Activated naive CD4-positive, alpha-beta T cell treated with anti-CD3 and anti-CD28 coated beads, Interleukin-2, amount 10 ng/mL, durations not matched to agents 7 days and 5 days (primary cell): ENCODE results near the gene SAP30L.

ENCODE experiments used
- CTCF ChIA-PET: fragments of 350-600 bp; sonication (Branson Sonifier 250); formaldehyde crosslinking; loops from one replicate; lab custom pipeline; 2021; ENCODE audit warnings: antibody characterized with exemption; lab: Charles Lee
- DNase-seq: peaks from one replicate; pipeline ENCODE4 v3.0.0-alpha.2; 2020
- H3K27ac Mint-ChIP-seq: one replicate; pipeline ENCODE4 v1.8.0; 2021; ENCODE audit warnings: mild to moderate bottlenecking, moderate library complexity, mixed read lengths
- H3K27me3 Mint-ChIP-seq: one replicate; pipeline ENCODE4 v1.8.0; 2021; ENCODE audit warnings: mild to moderate bottlenecking, mixed read lengths
- H3K36me3 Mint-ChIP-seq: one replicate; pipeline ENCODE4 v1.8.0; 2021; ENCODE audit warnings: mixed read lengths
- H3K4me1 Mint-ChIP-seq: one replicate; pipeline ENCODE4 v1.8.0; 2021; ENCODE audit warnings: mixed read lengths
- H3K4me3 Mint-ChIP-seq: one replicate; pipeline ENCODE4 v1.8.0; 2021; ENCODE audit warnings: mild to moderate bottlenecking, moderate library complexity, mixed read lengths
- H3K9me3 Mint-ChIP-seq: one replicate; pipeline ENCODE4 v1.8.0; 2021; ENCODE audit warnings: mixed read lengths

Gene SAP30L

GRCh38 chr5:154430961-154431630 is 14.7 kb upstream of the SAP30L start:
- Mint-ChIP-seq H3K36me3 (peaks cover 31% of the 10 kb centered on the region), H3K4me3 (no peak overlapping the region), H3K9me3 (no peaks in the 10 kb centered on the region), H3K27ac (no peak overlapping the region), H3K4me1 (no peaks in the 10 kb centered on the region), H3K27me3 (no peaks in the 10 kb centered on the region)
- CTCF ChIA-PET: interaction anchor here (0.6 to 1.4 kb wide), 2 partner anchors 37 to 465 kb away, joined by 3 to 4 read pairs; no protein-coding TSS in a partner anchor
- no peak for DNase-seq

GRCh38 chr5:154435226-154435625 is 10.6 kb upstream of the SAP30L start:
- Mint-ChIP-seq H3K27ac (no peak overlapping the region), H3K4me1 (no peaks in the 10 kb centered on the region), H3K27me3 (no peaks in the 10 kb centered on the region), H3K9me3 (no peaks in the 10 kb centered on the region), H3K4me3 (no peak overlapping the region), H3K36me3 (peaks cover 59% of the 10 kb centered on the region)
- CTCF ChIA-PET: no interaction called here
- DNase-seq: no peak

- CTCF ChIA-PET: interaction anchor here (1.8 kb wide), 1 partner anchor 31 kb away, joined by 5 read pairs; no protein-coding TSS in a partner anchor
- peaks cover 68% of the 10 kb centered on the region for H3K36me3 Mint-ChIP-seq
- H3K9me3 Mint-ChIP-seq: no peaks in the 10 kb centered on the region
- DNase-seq: no peak
- H3K27me3 Mint-ChIP-seq: no peaks in the 10 kb centered on the region
- H3K4me3 Mint-ChIP-seq: no peak overlapping the region
- H3K4me1 Mint-ChIP-seq: peaks cover 2% of the 10 kb centered on the region
- H3K27ac Mint-ChIP-seq: no peak overlapping the region
These were observed 8.4 kb upstream of the SAP30L start for GRCh38 chr5:154437281-154437965.

- peaks cover 13% of the 10 kb centered on the region for H3K4me1 Mint-ChIP-seq
- H3K27ac Mint-ChIP-seq: no peak overlapping the region
- CTCF ChIA-PET: interaction anchor here (0.9 kb wide), 1 partner anchor 11 kb away, joined by 3 read pairs; no protein-coding TSS in a partner anchor
- H3K9me3 Mint-ChIP-seq: no peaks in the 10 kb centered on the region
- H3K4me3 Mint-ChIP-seq: no peak overlapping the region
- H3K36me3 Mint-ChIP-seq: peaks cover 58% of the 10 kb centered on the region
- DNase-seq: no peak
- H3K27me3 Mint-ChIP-seq: no peaks in the 10 kb centered on the region
These were observed 5.3 kb upstream of the SAP30L start for GRCh38 chr5:154440540-154440939.

GRCh38 chr5:154442801-154443200 is 3.0 kb upstream of the SAP30L start:
- no peaks in the 10 kb centered on the region for H3K9me3 Mint-ChIP-seq
- H3K27ac Mint-ChIP-seq: no peak overlapping the region
- H3K4me1 Mint-ChIP-seq: peaks cover 23% of the 10 kb centered on the region
- peaks cover 40% of the 10 kb centered on the region for H3K36me3 Mint-ChIP-seq
- H3K4me3 Mint-ChIP-seq: no peak overlapping the region
- CTCF ChIA-PET: no interaction called here
- no peaks in the 10 kb centered on the region for H3K27me3 Mint-ChIP-seq
- DNase-seq: no peak

GRCh38 chr5:154444556-154445421 is 1.0 kb upstream of the SAP30L start:
- Mint-ChIP-seq H3K4me3 (peak overlapping the region; percentile 97), H3K36me3 (peaks cover 31% of the 10 kb centered on the region), H3K4me1 (peaks cover 40% of the 10 kb centered on the region), H3K27me3 (no peaks in the 10 kb centered on the region), H3K27ac (peak overlapping the region; percentile 90), H3K9me3 (no peaks in the 10 kb centered on the region)
- CTCF ChIA-PET: no interaction called here
- DNase-seq: peak; percentile 31

GRCh38 chr5:154446195-154447088 is 645 bp downstream of the SAP30L start:
- Mint-ChIP-seq H3K27ac (peak overlapping the region; percentile 77), H3K4me1 (peaks cover 48% of the 10 kb centered on the region), H3K9me3 (no peaks in the 10 kb centered on the region), H3K36me3 (peaks cover 33% of the 10 kb centered on the region), H3K27me3 (no peaks in the 10 kb centered on the region), H3K4me3 (peak overlapping the region; percentile 91)
- peak; percentile 63 for DNase-seq
- CTCF ChIA-PET: interaction anchor here (1.2 kb wide), 1 partner anchor 374 kb away, joined by 3 read pairs; no protein-coding TSS in a partner anchor

- Mint-ChIP-seq H3K9me3 (no peaks in the 10 kb centered on the region), H3K4me1 (peaks cover 46% of the 10 kb centered on the region), H3K4me3 (peak overlapping the region; percentile 91), H3K27me3 (no peaks in the 10 kb centered on the region), H3K27ac (peak overlapping the region; percentile 77), H3K36me3 (peaks cover 31% of the 10 kb centered on the region)
- CTCF ChIA-PET: interaction anchor here (1.2 to 2.0 kb wide), 2 partner anchors 374 to 375 kb away, joined by 3 to 7 read pairs; no protein-coding TSS in a partner anchor
- DNase-seq: no peak
These were observed 1.4 kb downstream of the SAP30L start for GRCh38 chr5:154447089-154447725.

GRCh38 chr5:154449786-154450185 is 4.0 kb downstream of the SAP30L start:
- H3K27me3 Mint-ChIP-seq: no peaks in the 10 kb centered on the region
- no peak overlapping the region for H3K4me3 Mint-ChIP-seq
- no peak for DNase-seq
- no peaks in the 10 kb centered on the region for H3K9me3 Mint-ChIP-seq
- H3K36me3 Mint-ChIP-seq: peaks cover 46% of the 10 kb centered on the region
- peaks cover 39% of the 10 kb centered on the region for H3K4me1 Mint-ChIP-seq
- CTCF ChIA-PET: interaction anchor here (1.6 kb wide), 1 partner anchor 17 kb away, joined by 6 read pairs; no protein-coding TSS in a partner anchor
- H3K27ac Mint-ChIP-seq: no peak overlapping the region

- peaks cover 32% of the 10 kb centered on the region for H3K4me1 Mint-ChIP-seq
- DNase-seq: no peak
- no peaks in the 10 kb centered on the region for H3K27me3 Mint-ChIP-seq
- H3K27ac Mint-ChIP-seq: no peak overlapping the region
- no peak overlapping the region for H3K4me3 Mint-ChIP-seq
- CTCF ChIA-PET: no interaction called here
- no peaks in the 10 kb centered on the region for H3K9me3 Mint-ChIP-seq
- peaks cover 59% of the 10 kb centered on the region for H3K36me3 Mint-ChIP-seq
These were observed 6.2 kb downstream of the SAP30L start for GRCh38 chr5:154451957-154452356.

GRCh38 chr5:154455585-154455984 is 9.8 kb downstream of the SAP30L start:
- CTCF ChIA-PET: interaction anchor here (1.4 kb wide), 1 partner anchor 13 kb away, joined by 3 read pairs; no protein-coding TSS in a partner anchor
- H3K4me1 Mint-ChIP-seq: peaks cover 3% of the 10 kb centered on the region
- no peak overlapping the region for H3K4me3 Mint-ChIP-seq
- H3K27ac Mint-ChIP-seq: peak overlapping the region; percentile 17
- H3K27me3 Mint-ChIP-seq: no peaks in the 10 kb centered on the region
- no peak for DNase-seq
- peaks cover 62% of the 10 kb centered on the region for H3K36me3 Mint-ChIP-seq
- no peaks in the 10 kb centered on the region for H3K9me3 Mint-ChIP-seq

- CTCF ChIA-PET: interaction anchor here (1.4 kb wide), 1 partner anchor 12 kb away, joined by 3 read pairs; no protein-coding TSS in a partner anchor
- no peaks in the 10 kb centered on the region for H3K4me1 Mint-ChIP-seq
- no peaks in the 10 kb centered on the region for H3K27me3 Mint-ChIP-seq
- no peak for DNase-seq
- H3K27ac Mint-ChIP-seq: no peak overlapping the region
- H3K36me3 Mint-ChIP-seq: peaks cover 53% of the 10 kb centered on the region
- no peaks in the 10 kb centered on the region for H3K9me3 Mint-ChIP-seq
- H3K4me3 Mint-ChIP-seq: no peak overlapping the region
These were observed 10.7 kb downstream of the SAP30L start for GRCh38 chr5:154456540-154456939.

- no peaks in the 10 kb centered on the region for H3K9me3 Mint-ChIP-seq
- H3K36me3 Mint-ChIP-seq: peaks cover 35% of the 10 kb centered on the region
- no peaks in the 10 kb centered on the region for H3K27me3 Mint-ChIP-seq
- CTCF ChIA-PET: interaction anchor here (0.8 kb wide), 1 partner anchor 387 kb away, joined by 3 read pairs; no protein-coding TSS in a partner anchor
- H3K4me1 Mint-ChIP-seq: no peaks in the 10 kb centered on the region
- H3K4me3 Mint-ChIP-seq: no peak overlapping the region
- H3K27ac Mint-ChIP-seq: no peak overlapping the region
- no peak for DNase-seq
These were observed 13.2 kb downstream of the SAP30L start for GRCh38 chr5:154459015-154459414.
